GM12872 (cell line): ENCODE results near the gene MYLK2.

Source experiments
- TF ChIP-seq, protein P1 (sequence below): IDR thresholded peaks from 3 replicates; pipeline ENCODE4 v1.5.1; 2011; ENCODE audit warnings: low read depth, mild to moderate bottlenecking, low read length, moderate library complexity; ENCODE audit not compliant: insufficient read depth

Gene MYLK2

GRCh38 chr20:31824554-31825313 lies 5.6 kb downstream of the MYLK2 start:
- TF ChIP-seq, protein P1, sequence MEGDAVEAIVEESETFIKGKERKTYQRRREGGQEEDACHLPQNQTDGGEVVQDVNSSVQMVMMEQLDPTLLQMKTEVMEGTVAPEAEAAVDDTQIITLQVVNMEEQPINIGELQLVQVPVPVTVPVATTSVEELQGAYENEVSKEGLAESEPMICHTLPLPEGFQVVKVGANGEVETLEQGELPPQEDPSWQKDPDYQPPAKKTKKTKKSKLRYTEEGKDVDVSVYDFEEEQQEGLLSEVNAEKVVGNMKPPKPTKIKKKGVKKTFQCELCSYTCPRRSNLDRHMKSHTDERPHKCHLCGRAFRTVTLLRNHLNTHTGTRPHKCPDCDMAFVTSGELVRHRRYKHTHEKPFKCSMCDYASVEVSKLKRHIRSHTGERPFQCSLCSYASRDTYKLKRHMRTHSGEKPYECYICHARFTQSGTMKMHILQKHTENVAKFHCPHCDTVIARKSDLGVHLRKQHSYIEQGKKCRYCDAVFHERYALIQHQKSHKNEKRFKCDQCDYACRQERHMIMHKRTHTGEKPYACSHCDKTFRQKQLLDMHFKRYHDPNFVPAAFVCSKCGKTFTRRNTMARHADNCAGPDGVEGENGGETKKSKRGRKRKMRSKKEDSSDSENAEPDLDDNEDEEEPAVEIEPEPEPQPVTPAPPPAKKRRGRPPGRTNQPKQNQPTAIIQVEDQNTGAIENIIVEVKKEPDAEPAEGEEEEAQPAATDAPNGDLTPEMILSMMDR: no peak

- TF ChIP-seq, protein P1: no peak
Measured at GRCh38 chr20:31826074-31826473, 6.9 kb downstream of the MYLK2 start.

DNA sequence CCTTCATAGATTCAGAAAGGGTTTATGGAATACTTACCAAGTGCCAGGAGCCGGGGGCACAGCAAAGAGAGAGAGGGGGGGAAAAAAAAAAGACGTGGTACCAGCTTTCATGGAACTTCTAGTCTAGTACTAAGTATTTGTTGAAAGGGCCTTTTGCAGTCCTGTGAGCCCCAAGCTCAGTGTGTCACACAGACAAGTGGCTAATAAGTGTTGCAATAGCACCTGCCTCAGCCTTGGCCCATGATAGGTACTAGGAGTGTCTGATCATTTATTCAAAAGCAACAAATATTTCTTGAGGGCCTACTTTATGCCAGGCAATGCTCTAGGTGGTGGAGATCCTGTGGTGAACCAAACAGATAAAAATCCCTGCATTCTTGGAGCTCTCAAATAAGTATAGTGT lies 7.9 kb downstream of the MYLK2 start:
- TF ChIP-seq, protein P1: no peak

DNA sequence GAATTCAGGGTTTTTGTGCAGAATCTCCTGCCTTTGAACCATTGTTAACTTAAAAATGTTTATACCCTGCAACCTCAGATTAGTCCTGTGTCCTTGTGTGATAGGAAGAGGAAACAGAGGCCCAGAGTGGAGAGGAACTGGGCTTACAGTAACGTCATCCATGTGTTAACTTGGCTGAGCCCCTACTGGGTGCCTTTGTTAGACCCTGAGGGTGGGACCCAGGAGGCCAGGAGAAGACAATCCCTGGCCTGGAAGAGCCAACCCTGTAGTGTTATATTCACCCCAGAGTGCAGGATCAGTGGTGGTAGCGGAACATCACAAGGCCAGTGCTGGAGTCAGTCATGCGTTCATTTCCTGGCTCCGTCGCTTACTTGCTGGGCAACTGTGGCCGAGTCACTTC lies 10.6 kb downstream of the MYLK2 start:
- TF ChIP-seq, protein P1: no peak

DNA sequence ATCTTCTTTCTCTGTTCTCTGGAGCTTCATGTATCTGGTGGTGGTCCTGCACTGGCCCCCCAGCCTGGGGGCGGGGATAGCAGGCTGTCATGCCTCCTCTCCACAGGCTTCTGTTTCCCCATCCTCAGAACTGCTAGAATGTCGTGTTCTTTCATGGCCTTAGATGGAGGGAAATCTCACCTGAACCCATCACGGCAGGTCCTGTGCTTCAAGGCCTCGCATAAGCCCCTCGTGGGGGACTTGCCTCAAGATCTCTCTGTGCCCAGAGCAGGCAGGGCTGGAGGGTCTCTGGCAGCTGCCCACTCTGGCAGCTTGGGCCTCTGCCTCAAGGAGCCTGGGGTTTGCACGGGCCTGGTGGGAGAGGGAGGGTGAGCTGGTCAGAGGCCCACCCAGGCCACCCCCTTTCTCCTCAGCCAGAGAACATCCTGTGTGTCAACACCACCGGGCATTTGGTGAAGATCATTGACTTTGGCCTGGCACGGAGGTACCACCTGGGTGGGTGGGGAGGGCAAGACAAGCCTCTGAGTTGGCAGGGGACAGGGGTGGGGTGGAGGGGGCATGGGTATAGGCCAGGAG lies 11.3 kb downstream of the MYLK2 start:
- TF ChIP-seq, protein P1: no peak

- TF ChIP-seq, protein P1: no peak
Measured at GRCh38 chr20:31831211-31831610, 12.1 kb downstream of the MYLK2 start.

GRCh38 chr20:31831771-31832306 lies 12.7 kb downstream of the MYLK2 start:
- TF ChIP-seq, protein P1: no peak
